ENCODE results near the gene MAP3K5. TPM values are rescaled to one million over a fixed set of nuclear protein-coding genes. Genes with fewer than 3 reads are reported as not detected.

MAP3K5 gene
- total RNA-seq, 1 donor from 2014 or later: 24.4 TPM

DNA sequence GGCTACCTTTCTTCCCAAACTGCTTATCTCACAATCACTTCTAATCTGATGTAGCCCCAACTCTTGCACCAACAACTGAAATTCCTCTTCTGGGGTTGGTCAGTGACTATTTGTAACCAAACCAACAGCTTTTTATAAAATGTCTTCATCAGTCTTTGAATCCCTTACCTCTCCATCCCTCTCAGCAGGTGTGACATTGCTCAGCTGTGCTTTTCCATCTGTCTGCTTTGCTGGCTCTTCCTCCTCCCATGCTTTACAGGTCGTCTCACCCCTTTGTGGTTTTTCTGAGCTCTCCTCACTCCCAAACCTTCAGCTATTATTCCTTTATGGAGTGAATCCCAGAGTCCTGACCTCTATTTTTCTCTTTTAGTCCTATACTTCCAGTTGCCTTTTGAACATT lies 248.0 kb downstream of the MAP3K5 start:
- ChIA-PET CTCF (no interaction called here), POLR2A (no interaction called here)
- H3K27ac Mint-ChIP-seq: no peak overlapping the region

DNA sequence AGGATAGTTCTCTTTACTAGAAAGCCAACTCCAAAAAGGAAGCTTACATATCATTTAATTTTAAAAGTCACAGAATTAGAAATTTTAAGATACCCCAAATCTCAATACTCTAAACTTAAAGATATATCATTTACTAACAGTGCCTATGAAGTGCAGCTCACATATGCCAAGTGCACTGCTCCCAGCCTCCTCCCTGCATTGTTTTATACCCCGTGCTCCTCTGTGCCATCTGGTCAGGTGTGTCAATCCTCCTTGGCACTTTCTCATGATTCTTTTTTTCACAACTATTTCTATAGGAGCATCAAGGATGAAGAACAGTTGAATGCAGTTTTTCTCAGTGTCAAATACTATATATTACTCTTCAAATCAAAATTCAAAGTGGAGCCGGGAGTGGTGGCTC lies 250.9 kb downstream of the MAP3K5 start:
- Mint-ChIP-seq H3K36me3 (ENCODE audit: low read depth) (no peaks in the 10 kb centered on the region), H3K27me3 (peaks cover 15% of the 10 kb centered on the region), H3K9me3 (no peaks in the 10 kb centered on the region), H3K27ac (no peak overlapping the region), H3K4me1 (no peaks in the 10 kb centered on the region), H3K4me3 (no peak overlapping the region)
- no peak for TF ChIP-seq CTCF (IDR thresholded peaks at IDR 0.05)
- ChIA-PET CTCF (no interaction called here), POLR2A (no interaction called here)
- ATAC-seq (ENCODE audit: low read depth) (no peak), DNase-seq (no peak)
- intact Hi-C loops (cut with micrococcal nuclease): no loop called here

More for the DNA sequence above, 248.0 kb downstream of the MAP3K5 start:
- no peak overlapping the region for H3K4me3 Mint-ChIP-seq
- peaks cover 3% of the 10 kb centered on the region for H3K4me1 Mint-ChIP-seq
- no peaks in the 10 kb centered on the region for H3K36me3 Mint-ChIP-seq (ENCODE audit: low read depth)
- ATAC-seq (ENCODE audit: low read depth) (no peak), DNase-seq (no peak)
- peaks cover 39% of the 10 kb centered on the region for H3K27me3 Mint-ChIP-seq
- no peaks in the 10 kb centered on the region for H3K9me3 Mint-ChIP-seq
- intact Hi-C loops (cut with micrococcal nuclease): no loop called here
- TF ChIP-seq CTCF (IDR thresholded peaks at IDR 0.05): no peak

GRCh38 chr6:136539967-136540652 lies 252.2 kb downstream of the MAP3K5 start:
- DNase-seq (no peak), ATAC-seq (ENCODE audit: low read depth) (no peak)
- H3K4me3 Mint-ChIP-seq: no peak overlapping the region
- H3K36me3 Mint-ChIP-seq (ENCODE audit: low read depth): no peaks in the 10 kb centered on the region
- H3K4me1 Mint-ChIP-seq: no peaks in the 10 kb centered on the region
- intact Hi-C loops (cut with micrococcal nuclease): no loop called here
- H3K9me3 Mint-ChIP-seq: no peaks in the 10 kb centered on the region
- H3K27me3 Mint-ChIP-seq: peaks cover 10% of the 10 kb centered on the region
- ChIA-PET CTCF (no interaction called here), POLR2A (no interaction called here)
- no peak for TF ChIP-seq CTCF (IDR thresholded peaks at IDR 0.05)
- no peak overlapping the region for H3K27ac Mint-ChIP-seq

GRCh38 chr6:136538836-136539235 lies 253.4 kb downstream of the MAP3K5 start:
- H3K4me3 Mint-ChIP-seq: no peak overlapping the region
- H3K27ac Mint-ChIP-seq: no peak overlapping the region
- CTCF ChIA-PET: no interaction called here

More at GRCh38 chr6:136538836-136539235, 253.4 kb downstream of the MAP3K5 start:
- DNase-seq (no peak), ATAC-seq (ENCODE audit: low read depth) (no peak)
- intact Hi-C loops (cut with micrococcal nuclease): no loop called here
- Mint-ChIP-seq H3K9me3 (no peaks in the 10 kb centered on the region), H3K4me1 (no peaks in the 10 kb centered on the region), H3K36me3 (ENCODE audit: low read depth) (no peaks in the 10 kb centered on the region), H3K27me3 (peaks cover 2% of the 10 kb centered on the region)
- TF ChIP-seq CTCF (IDR thresholded peaks at IDR 0.05): no peak
- POLR2A ChIA-PET: interaction anchor here (0.6 kb wide), 1 partner anchor 404 kb away, joined by 5 read pairs; no protein-coding TSS in a partner anchor
